Measurements from ENCODE around the gene NCK2.

NCK2 gene

DNA sequence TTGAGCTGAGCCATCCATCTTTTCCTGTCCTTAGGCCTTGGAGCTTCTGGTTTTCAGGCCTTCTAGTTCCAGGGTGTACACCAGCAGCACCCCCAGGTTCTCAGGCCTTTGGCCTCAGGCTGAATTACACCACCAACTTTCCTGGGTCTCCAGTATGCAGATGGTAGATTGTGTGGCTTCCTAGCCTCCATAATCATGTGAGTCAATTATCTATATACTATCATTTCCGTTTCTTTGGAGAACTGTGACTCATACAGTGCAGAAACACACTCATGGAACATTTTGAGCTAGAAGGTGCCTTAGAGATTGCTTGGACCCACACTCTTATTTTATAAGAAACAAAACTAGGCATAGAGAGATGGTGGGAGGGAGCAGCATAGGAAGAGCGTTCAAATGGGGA lies 167.4 kb downstream of the NCK2 start:
- TF ChIP-seq, protein P1, sequence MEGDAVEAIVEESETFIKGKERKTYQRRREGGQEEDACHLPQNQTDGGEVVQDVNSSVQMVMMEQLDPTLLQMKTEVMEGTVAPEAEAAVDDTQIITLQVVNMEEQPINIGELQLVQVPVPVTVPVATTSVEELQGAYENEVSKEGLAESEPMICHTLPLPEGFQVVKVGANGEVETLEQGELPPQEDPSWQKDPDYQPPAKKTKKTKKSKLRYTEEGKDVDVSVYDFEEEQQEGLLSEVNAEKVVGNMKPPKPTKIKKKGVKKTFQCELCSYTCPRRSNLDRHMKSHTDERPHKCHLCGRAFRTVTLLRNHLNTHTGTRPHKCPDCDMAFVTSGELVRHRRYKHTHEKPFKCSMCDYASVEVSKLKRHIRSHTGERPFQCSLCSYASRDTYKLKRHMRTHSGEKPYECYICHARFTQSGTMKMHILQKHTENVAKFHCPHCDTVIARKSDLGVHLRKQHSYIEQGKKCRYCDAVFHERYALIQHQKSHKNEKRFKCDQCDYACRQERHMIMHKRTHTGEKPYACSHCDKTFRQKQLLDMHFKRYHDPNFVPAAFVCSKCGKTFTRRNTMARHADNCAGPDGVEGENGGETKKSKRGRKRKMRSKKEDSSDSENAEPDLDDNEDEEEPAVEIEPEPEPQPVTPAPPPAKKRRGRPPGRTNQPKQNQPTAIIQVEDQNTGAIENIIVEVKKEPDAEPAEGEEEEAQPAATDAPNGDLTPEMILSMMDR (IDR thresholded peaks at IDR 0.05; ENCODE audit: extremely low read depth, insufficient read depth, missing control alignments): no peak
- in situ Hi-C loops (cut with MboI; ENCODE audit: low pct_unique_long_range_greater_than_20kb, low sequenced_read_pairs, unreplicated experiment): no loop called here
- DNase-seq (ENCODE audit: low spot score): no peak

DNA sequence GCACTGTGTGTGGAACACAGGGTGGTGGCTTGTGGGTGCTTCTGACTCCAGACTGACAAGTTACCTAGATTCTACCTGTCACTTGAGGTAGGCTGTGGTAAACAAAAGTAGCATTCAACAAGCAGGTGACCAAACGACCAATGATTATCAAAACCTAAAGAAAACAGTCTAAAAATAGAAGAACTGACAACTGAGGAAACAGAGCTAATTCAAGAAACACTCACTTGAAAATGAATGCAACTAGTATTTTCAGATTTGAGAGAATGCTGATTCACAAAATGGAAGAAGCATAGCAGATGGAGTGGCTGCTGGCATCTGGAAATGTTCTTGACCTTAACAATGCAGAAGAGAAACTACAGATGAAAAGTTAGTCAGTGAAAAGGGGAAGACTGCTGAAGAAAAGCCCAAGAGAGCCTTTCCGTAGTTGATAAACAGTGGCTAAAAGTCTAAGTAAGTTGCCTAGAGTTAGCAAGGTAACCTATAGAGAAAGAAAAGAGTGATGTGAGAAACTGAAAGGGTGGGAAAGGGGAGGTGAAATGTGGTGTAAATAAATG lies 170.4 kb downstream of the NCK2 start:
- TF ChIP-seq, protein P1 (IDR thresholded peaks at IDR 0.05; ENCODE audit: extremely low read depth, insufficient read depth, missing control alignments): no peak
- DNase-seq (ENCODE audit: low spot score): no peak
- in situ Hi-C loops (cut with MboI; ENCODE audit: low pct_unique_long_range_greater_than_20kb, low sequenced_read_pairs, unreplicated experiment): no loop called here

DNA sequence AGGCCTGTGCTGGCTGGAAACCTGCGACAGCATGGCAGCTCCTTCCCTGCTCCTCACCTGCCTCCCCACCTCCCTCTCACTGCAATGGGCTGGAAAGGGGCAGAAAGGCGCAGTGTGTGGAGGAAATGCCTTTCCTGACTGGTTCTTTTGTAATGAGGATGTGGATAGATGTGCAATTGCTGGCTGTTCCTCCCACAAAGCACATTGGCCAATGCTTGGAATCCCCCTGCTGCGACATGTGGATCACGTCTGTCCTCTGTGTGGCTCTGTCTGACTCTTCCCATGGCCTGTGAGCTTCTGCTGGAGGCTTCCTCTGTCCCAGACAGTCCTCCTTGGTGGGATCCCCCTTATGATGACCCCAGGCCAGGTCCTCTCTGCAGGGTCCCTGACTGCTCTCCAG lies 172.5 kb downstream of the NCK2 start:
- TF ChIP-seq, protein P1 (IDR thresholded peaks at IDR 0.05; ENCODE audit: extremely low read depth, insufficient read depth, missing control alignments): no peak
- no peak for DNase-seq (ENCODE audit: low spot score)
- in situ Hi-C loops (cut with MboI; ENCODE audit: low pct_unique_long_range_greater_than_20kb, low sequenced_read_pairs, unreplicated experiment): no loop called here

DNA sequence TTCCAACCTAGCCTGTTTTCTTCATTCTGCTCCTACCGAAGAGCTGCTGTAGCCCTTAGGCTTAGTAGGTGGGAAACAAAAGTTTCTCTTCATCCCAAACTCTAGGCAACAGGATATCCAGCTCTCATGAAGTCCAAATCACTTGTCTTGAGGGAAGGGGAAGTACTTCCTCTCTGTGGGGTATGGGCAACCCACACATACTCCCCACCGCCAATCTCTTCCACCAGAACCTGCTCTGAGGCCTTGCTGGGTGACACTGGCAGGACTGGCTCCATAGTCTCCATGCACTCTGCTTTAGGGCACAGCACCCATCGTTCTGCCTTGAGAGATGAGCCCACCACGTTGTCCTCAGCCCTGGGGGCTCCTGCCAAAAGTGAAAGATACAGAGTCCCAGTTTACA lies 173.0 kb downstream of the NCK2 start:
- TF ChIP-seq, protein P1 (IDR thresholded peaks at IDR 0.05; ENCODE audit: extremely low read depth, insufficient read depth, missing control alignments): no peak
- in situ Hi-C loops (cut with MboI; ENCODE audit: low pct_unique_long_range_greater_than_20kb, low sequenced_read_pairs, unreplicated experiment): no loop called here
- DNase-seq (ENCODE audit: low spot score): no peak

DNA sequence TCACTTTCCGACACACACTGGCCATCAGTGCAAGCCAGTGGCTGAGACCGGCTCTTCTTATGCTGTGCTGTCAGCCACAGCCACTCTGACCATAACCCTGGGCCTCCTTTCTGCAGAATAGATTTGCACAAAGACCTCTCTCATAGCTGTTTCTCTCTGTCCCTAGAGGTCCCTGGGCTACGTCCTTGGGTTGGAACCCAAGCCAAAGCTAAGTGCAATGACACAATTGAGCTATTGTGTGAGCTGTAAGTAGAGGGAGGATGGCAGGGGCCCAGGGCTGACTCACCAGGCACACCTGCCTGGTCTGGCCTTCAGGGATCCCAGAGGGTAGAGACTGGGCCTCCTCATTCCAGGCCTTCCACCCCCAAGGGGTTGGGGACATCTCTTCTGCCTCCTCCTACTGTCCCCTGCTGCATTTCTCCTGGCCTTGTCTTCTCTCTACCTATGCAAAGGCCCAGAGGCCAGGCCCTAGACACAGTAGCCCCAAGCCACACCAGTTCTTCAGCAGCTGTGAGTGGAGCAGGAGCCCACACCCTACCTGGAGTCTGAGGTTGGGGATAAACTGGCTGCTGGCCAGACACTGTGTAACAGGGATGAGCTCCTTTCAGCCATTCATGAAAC lies 174.6 kb downstream of the NCK2 start:
- in situ Hi-C loops (cut with MboI; ENCODE audit: low pct_unique_long_range_greater_than_20kb, low sequenced_read_pairs, unreplicated experiment): no loop called here
- DNase-seq (ENCODE audit: low spot score): no peak
- TF ChIP-seq, protein P1 (IDR thresholded peaks at IDR 0.05; ENCODE audit: extremely low read depth, insufficient read depth, missing control alignments): no peak

DNA sequence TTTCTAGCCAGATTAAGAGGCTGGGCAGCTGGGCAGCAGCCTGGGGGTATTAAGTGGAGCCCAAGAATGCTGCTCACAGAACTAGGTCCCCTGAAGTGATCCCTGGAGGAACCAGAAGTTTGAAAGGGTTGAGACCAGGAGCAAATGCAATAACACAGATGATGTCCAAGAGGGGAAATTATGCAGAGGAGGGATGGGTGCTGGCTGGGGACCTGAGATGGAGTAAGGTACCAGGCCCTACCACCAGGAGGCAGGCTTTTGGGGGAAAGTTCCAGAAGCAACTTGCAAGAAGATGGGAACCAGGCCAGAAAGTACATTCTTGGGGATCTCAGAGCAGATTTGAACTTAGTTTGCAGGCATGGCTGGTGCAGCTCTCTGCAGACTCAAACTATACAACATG lies 175.1 kb downstream of the NCK2 start:
- in situ Hi-C loops (cut with MboI; ENCODE audit: low pct_unique_long_range_greater_than_20kb, low sequenced_read_pairs, unreplicated experiment): no loop called here
- no peak for DNase-seq (ENCODE audit: low spot score)

More for the DNA sequence above, 175.1 kb downstream of the NCK2 start:
- TF ChIP-seq, protein P1 (IDR thresholded peaks at IDR 0.05; ENCODE audit: extremely low read depth, insufficient read depth, missing control alignments): peak; percentile 30
